ENCODE measurements around the gene GAN. TPM values are rescaled to one million over a fixed set of nuclear protein-coding genes. Genes with fewer than 3 reads are reported as not detected.

Gene GAN
- total RNA-seq, 1 experiment from 2014 or later = 5.3 TPM

- ChIA-PET CTCF (no interaction called here), POLR2A (ENCODE audit: unreplicated experiment) (no interaction called here)
- no TSS peak for BruUV-seq (replicated peaks)
- no peaks in the 10 kb centered on the region for H3F3A ChIP-seq (ENCODE audit: low read length, unreplicated experiment)
- H3K4me3 ChIP-seq (ENCODE audit: low read length) = no peak overlapping the region
- no peaks in the 10 kb centered on the region for H3K4me1 ChIP-seq (ENCODE audit: insufficient read depth, low read length)
- DNase-seq (no peak), ATAC-seq (no peak)
- no peaks in the 10 kb centered on the region for H3K9me3 ChIP-seq (ENCODE audit: low read length)
- no peaks in the 10 kb centered on the region for H4K20me1 ChIP-seq (ENCODE audit: low read length)
- H3K79me2 ChIP-seq (ENCODE audit: low read length) = no peaks in the 10 kb centered on the region
- no peaks in the 10 kb centered on the region for H3K36me3 ChIP-seq (ENCODE audit: low read depth, low read length)
- intact Hi-C loops (cut with micrococcal nuclease) = no loop called here
- no peak overlapping the region for H3K4me2 ChIP-seq (ENCODE audit: low read length)
- H3K27me3 ChIP-seq (ENCODE audit: low read length) = no peaks in the 10 kb centered on the region
- H2AFZ ChIP-seq (ENCODE audit: low read length) = no peak overlapping the region
- no peak overlapping the region for H3K9ac ChIP-seq (ENCODE audit: low read length)
- TF ChIP-seq CTCF (conservative IDR thresholded peaks at IDR 0.05; ENCODE audit: low read depth, low read length) (no peak), EZH2phosphoT487 (IDR thresholded peaks at IDR 0.05; ENCODE audit: borderline replicate concordance, low read length) (no peak), EZH2 (IDR thresholded peaks at IDR 0.05; ENCODE audit: low read length, unreplicated experiment) (no peak)
- no peak overlapping the region for H3K27ac ChIP-seq (ENCODE audit: low read length)
- H3K9me2 ChIP-seq (replicated peaks; ENCODE audit: low read length) = no peaks in the 10 kb centered on the region
Measured at GRCh38 chr16:81416749-81417148, 102.0 kb downstream of the GAN start.

GRCh38 chr16:81417210-81417609 lies 102.4 kb downstream of the GAN start:
- H3K9me3 ChIP-seq (ENCODE audit: low read length) = no peaks in the 10 kb centered on the region
- ATAC-seq = no peak
- no peak overlapping the region for H2AFZ ChIP-seq (ENCODE audit: low read length)
- H4K20me1 ChIP-seq (ENCODE audit: low read length) = no peaks in the 10 kb centered on the region
- BruUV-seq (replicated peaks) = no TSS peak
- no peaks in the 10 kb centered on the region for H3K36me3 ChIP-seq (ENCODE audit: low read depth, low read length)
- H3K4me1 ChIP-seq (ENCODE audit: insufficient read depth, low read length) = no peaks in the 10 kb centered on the region
- no peaks in the 10 kb centered on the region for H3K9me2 ChIP-seq (replicated peaks; ENCODE audit: low read length)
- H3K27me3 ChIP-seq (ENCODE audit: low read length) = no peaks in the 10 kb centered on the region
- CTCF ChIA-PET = no interaction called here
- no peak overlapping the region for H3K4me2 ChIP-seq (ENCODE audit: low read length)
- no peak overlapping the region for H3K27ac ChIP-seq (ENCODE audit: low read length)
- no peak for TF ChIP-seq CTCF (conservative IDR thresholded peaks at IDR 0.05; ENCODE audit: low read depth, low read length)
- POLR2A ChIA-PET (ENCODE audit: unreplicated experiment) = no interaction called here
- no peak overlapping the region for H3K9ac ChIP-seq (ENCODE audit: low read length)
- no peak for DNase-seq
- no peaks in the 10 kb centered on the region for H3K79me2 ChIP-seq (ENCODE audit: low read length)
- no peak overlapping the region for H3K4me3 ChIP-seq (ENCODE audit: low read length)
- intact Hi-C loops (cut with micrococcal nuclease) = no loop called here
- no peaks in the 10 kb centered on the region for H3F3A ChIP-seq (ENCODE audit: low read length, unreplicated experiment)

GRCh38 chr16:81419806-81420205 lies 105.0 kb downstream of the GAN start:
- H2AFZ ChIP-seq (ENCODE audit: low read length) = no peak overlapping the region
- H4K20me1 ChIP-seq (ENCODE audit: low read length) = no peaks in the 10 kb centered on the region
- no peaks in the 10 kb centered on the region for H3K9me2 ChIP-seq (replicated peaks; ENCODE audit: low read length)
- no peak overlapping the region for H3K4me3 ChIP-seq (ENCODE audit: low read length)
- CTCF ChIA-PET = no interaction called here
- no peaks in the 10 kb centered on the region for H3K27me3 ChIP-seq (ENCODE audit: low read length)
- DNase-seq (no peak), ATAC-seq (no peak)
- no peaks in the 10 kb centered on the region for H3K4me1 ChIP-seq (ENCODE audit: insufficient read depth, low read length)
- TF ChIP-seq CTCF (conservative IDR thresholded peaks at IDR 0.05; ENCODE audit: low read depth, low read length) = no peak
- no peak for TF ChIP-seq EZH2phosphoT487 (IDR thresholded peaks at IDR 0.05; ENCODE audit: borderline replicate concordance, low read length)
- TF ChIP-seq EZH2 (IDR thresholded peaks at IDR 0.05; ENCODE audit: low read length, unreplicated experiment) = no peak
- no TSS peak for BruUV-seq (replicated peaks)
- H3K4me2 ChIP-seq (ENCODE audit: low read length) = no peak overlapping the region
- intact Hi-C loops (cut with micrococcal nuclease) = no loop called here
- H3K27ac ChIP-seq (ENCODE audit: low read length) = no peak overlapping the region
- H3K9me3 ChIP-seq (ENCODE audit: low read length) = no peaks in the 10 kb centered on the region
- POLR2A ChIA-PET (ENCODE audit: unreplicated experiment) = no interaction called here
- H3K9ac ChIP-seq (ENCODE audit: low read length) = no peak overlapping the region
- H3K36me3 ChIP-seq (ENCODE audit: low read depth, low read length) = no peaks in the 10 kb centered on the region
- no peaks in the 10 kb centered on the region for H3F3A ChIP-seq (ENCODE audit: low read length, unreplicated experiment)
- H3K79me2 ChIP-seq (ENCODE audit: low read length) = no peaks in the 10 kb centered on the region
